Spleen (tissue), 7 donors: ENCODE measurements around the gene DDX31.

Experiments used
- POLR2A ChIP-seq, 3 donors: fragments of 450-650 bp; IDR thresholded peaks; one replicate each; pipeline ENCODE4 v1.5.1; 2017; ENCODE audit warnings: antibody characterized with exemption in 3 of 3, mild to moderate bottlenecking in 1 of 3
- TF ChIP-seq, protein P1 (sequence below), 11 experiments: fragments of 200-600 bp in 7 of 11; fragments of 450-650 bp in 4 of 11; sonication (generic) in 4 of 11; IDR thresholded peaks in 8 of 11; conservative IDR thresholded peaks in 3 of 11; 1 replicate in 7 of 11; 2 replicates in 4 of 11; pipeline versions ENCODE4 v1.4.0 to v1.8.0; 2016 to 2021; ENCODE audit warnings: antibody characterized with exemption in 11 of 11, inconsistent platforms in 4 of 11, mild to moderate bottlenecking in 1 of 11
- donor health status: DM: no; HTN: no; CAD: no; lungs with moderate emphysema.
- donor health status: DM: no; HTN: no; CAD: no.
- donor health status: DM: no; HTN: no; CAD: no.

DNA sequence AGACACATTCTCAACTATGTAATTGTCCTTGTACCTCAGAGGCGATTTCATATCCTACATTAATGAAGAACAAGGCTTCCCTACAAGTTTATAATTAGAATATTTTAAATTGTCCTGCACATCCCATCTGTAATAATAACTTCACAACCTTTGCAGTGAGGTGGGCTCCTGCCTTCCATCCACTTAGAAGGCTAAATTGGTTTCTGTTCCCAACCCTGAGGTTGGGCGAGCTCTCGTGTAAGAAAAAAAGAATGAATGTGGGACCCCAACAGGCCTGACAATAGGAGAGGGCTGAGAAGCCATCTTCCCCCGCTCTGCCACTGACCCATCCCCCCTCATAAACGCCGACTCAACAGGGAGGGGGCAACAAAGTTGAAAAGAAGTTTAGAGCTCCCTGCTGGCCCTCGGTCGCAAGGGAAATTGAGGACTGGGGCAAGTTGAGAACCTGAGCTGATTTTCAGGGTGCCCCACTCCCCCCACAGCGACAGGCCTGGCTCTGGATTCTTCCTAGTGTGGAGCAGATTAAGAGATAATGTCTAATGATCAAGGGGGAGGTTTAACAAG, 78.0 kb downstream of the DDX31 start:
- TF ChIP-seq, protein P1, sequence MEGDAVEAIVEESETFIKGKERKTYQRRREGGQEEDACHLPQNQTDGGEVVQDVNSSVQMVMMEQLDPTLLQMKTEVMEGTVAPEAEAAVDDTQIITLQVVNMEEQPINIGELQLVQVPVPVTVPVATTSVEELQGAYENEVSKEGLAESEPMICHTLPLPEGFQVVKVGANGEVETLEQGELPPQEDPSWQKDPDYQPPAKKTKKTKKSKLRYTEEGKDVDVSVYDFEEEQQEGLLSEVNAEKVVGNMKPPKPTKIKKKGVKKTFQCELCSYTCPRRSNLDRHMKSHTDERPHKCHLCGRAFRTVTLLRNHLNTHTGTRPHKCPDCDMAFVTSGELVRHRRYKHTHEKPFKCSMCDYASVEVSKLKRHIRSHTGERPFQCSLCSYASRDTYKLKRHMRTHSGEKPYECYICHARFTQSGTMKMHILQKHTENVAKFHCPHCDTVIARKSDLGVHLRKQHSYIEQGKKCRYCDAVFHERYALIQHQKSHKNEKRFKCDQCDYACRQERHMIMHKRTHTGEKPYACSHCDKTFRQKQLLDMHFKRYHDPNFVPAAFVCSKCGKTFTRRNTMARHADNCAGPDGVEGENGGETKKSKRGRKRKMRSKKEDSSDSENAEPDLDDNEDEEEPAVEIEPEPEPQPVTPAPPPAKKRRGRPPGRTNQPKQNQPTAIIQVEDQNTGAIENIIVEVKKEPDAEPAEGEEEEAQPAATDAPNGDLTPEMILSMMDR (IDR thresholded peaks at IDR 0.05 in 8 of 11, conservative IDR thresholded peaks at IDR 0.05 in 3 of 11) = no peak
- TF ChIP-seq POLR2A (IDR thresholded peaks at IDR 0.05) = no peak
